ENCODE results near the gene CBX2.
A peak's percentile ranks its signal among the peaks of the same experiment; 100 is the strongest.

Gene CBX2

DNA sequence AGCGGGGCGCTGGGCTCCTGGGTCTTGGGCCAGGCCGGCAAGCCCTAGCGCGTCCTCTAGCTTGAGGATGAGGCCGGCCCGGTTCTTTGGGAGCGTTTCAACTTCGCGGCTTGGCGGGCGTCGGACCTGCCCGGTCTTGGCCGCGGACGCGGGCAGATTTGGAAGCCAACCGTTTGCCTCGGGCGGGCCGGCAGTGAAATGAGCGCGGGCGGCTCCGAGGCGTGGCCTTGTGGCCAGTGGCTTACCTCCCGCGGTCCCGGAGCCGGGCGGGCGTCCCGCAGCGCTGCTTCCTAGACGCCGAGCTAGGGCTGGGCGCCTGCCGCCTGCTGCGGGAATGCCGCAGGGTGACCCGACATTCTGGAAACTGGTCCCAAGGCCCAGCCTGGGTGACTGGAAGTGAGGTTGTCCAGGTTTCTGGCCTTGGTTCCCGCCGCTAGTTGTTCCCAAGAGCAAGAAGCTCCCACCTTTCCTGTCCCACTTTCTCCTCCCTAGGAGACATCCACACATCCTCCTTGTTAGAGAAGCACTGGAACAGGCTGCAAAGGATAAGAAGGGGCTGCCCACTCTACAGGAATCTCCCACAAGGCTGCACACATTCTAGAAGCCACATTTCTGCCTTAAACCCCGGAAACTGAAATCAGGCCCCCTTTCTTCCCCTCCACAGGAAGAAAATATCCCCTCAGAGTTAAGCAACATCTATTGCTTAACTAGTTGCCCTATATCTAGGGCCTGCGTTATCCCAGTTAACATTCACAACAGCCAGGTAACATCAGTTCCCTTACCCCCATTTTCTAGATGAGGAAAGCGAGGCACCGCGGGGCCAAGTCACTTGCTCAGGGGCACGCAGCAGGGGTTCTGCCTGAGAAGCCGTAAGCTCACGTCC, 23.4 kb downstream of the CBX2 start:
- peak; percentile 26 to 69 (median 68) for DNase-seq

DNA sequence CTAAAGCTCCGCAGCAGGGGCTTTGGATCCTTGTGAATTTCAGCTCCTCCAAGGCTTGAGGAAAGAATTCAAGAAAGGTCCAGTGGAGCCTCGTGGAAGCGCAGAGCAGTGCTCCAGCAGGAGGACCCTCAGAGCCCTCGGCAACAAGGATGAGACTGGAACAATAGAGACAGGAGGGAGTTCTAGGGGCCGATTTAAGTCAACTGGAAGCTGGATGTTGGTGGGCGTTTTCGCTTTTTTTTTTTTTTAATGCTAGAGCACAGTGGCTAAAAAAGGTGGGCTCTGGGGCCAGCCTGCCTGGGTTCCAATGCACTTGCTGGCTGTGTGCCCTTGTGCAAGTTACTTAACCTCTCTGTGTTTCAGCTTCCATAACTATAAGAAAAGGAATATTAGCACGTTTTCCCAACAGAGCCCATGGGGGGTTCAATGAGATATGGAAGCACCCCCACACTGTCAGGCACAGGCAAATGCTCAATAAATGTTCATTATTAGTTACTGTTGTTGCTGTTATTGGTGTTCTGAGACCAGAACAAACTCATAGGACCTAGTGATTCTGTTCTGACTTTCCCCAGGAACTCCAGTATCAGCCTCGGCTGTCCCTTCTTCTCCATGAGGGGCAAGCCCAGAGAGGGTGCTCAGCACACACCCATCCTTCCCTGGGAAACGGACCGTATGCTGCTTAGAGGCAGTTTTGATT, 24.2 kb downstream of the CBX2 start:
- DNase-seq: no peak

DNA sequence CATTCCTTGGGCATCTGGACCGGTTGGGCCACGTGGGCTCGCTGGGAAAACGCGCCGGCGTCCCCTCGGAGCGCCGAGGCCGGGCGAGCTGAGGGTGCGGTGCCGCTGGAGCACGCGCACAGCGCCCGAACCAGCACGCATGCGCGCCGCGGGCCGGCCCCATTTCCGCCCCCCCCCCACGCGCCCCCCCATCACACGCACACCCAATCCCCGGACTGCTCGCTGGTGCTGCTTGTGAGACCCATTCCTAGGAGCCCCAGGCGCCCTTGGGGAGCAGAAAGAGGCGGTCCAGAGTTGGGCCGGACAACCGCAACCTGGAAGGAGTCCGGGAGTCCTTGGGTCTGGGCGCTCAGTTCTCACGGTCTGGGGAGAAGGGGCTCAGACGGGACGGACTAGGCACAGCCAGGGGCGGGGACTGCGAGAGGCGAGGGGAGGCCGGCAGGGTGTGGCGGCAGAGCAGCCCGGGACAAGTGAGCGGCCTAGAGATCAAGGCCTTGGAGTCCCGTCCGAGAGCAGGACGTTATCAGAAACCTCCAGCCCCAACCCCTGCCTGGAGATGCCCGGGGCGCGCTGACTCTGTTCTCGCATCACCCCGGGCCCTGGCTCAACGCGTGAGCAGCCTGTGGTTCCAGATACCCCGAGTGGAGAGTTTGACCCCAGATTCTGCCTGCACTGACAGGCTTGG, 24.9 kb downstream of the CBX2 start:
- DNase-seq: peak in 2 of 3 experiments; percentile 53 to 65

DNA sequence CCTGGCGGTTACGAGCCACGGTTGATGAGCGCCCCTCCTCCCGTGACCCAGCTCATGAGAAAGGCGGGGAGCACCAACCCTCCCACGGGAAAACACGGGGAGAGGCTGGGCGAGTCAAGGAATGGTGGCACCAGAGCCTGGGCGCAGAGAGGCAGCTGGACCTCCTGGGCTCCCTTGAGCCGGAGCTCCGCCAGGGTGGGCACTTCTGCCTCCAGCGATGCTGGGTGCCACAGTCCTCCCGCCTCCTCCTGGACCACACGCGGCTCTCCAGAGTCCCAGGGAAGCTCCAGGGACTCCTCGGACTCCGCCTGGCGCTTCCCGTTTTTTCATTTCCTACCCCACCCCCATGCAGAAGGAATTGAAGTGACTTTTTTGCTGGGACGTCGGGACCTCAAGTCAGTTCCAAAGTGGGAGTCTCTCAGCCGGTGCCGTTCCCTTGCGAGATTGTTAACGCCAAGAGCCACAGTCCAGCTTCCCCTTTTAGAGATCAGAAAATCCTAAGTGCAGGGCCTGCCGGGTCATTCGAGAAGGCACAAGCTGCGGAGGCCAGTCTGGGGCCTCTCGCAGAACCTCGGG, 25.6 kb downstream of the CBX2 start:
- no peak for DNase-seq

DNA sequence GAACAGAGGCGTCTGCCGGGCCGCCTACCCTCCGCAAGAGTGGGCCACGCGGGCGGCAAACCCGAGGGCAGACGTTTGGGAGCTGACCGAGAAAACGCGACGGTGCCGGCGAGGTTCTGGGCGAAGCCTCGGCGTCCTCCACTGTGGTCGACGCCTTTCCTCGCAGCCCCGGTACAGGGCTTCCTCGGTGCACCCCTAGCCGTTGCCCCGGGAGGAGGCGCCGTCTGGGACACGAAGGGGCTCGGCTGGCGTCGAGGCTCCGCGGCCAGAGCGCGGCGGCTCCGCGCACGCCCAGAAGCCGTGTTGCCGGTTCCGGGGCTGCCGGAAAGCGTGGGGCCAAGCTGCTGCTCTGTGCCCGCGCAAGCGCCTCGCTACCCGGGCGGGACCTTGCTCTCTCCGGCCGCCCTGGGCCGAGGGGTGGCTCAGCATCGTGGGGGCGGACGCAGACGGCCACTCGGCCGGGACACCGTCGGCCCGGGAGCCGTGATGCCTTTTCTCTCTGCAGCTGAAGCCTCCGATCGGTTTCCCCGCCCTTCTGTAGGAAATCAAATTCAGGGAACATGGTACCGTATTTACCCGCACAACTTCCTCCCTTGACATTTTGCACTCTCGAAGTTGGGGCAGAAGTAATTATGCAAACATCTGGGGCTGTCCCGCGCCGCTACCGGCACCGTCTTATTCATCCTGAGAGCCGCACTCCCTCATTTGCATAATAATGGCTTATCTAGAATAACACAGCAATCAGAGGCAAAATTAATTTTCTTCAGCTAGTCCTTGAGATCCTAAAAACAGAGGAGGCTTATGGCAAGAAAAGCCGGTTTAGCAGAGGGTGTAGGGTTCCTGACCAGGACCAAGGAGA, 26.3 kb downstream of the CBX2 start:
- DNase-seq: no peak

DNA sequence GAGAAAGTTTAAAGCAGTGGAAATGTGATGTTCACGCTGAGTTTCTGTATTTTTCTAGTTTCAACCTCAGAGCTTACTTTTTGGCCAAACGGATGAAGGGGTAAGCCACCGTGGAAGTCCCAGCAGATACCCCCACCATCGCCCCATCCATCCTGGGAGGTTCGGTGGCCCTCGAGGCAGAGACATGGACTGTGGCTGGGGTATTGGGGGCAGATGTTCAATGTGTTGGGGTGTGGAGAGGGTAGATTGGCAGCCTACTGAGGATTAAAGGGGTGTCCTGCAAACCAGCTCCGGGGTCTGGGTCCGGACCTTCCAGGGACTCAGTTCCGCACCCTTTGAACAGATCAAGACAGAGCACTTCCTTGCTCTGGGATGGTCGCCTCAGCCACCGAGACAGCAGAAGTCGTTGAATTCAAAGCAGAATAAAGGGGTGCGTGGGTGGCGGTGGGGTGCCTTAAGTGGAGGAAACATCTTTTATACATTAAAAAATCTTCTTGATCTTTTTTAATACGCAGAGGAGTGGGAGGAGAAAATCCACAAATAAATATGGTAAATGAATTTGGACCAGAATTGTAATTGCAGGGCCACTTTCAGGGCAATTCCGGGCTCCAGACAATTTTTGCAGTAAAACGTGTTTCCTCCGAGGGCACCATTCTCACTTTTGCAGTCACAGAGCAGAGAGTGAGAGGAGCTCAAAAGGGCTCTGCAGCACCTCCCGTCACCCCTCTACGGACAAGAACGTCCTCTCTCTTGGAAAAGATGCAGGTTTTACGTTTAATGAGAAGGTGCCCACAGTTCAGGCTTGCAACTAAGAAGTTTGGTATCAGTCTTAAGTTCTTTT, 27.1 kb downstream of the CBX2 start:
- DNase-seq: no peak

DNA sequence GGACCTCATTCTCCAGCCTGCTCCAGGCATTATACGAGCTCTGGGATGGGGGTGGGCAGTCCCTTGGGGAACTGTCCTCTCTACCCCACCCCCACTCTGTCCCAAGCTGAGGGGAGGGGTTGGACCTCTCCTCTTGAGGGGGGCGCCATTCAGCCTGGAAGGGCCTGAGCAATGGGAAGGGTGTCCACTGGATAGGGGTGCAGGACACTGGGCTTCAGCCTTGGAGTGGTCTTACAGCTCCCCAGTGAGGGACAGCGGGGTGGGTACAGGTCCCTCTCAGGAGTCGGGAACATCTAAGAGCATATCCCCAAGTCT, 28.5 kb downstream of the CBX2 start:
- DNase-seq: no peak

DNA sequence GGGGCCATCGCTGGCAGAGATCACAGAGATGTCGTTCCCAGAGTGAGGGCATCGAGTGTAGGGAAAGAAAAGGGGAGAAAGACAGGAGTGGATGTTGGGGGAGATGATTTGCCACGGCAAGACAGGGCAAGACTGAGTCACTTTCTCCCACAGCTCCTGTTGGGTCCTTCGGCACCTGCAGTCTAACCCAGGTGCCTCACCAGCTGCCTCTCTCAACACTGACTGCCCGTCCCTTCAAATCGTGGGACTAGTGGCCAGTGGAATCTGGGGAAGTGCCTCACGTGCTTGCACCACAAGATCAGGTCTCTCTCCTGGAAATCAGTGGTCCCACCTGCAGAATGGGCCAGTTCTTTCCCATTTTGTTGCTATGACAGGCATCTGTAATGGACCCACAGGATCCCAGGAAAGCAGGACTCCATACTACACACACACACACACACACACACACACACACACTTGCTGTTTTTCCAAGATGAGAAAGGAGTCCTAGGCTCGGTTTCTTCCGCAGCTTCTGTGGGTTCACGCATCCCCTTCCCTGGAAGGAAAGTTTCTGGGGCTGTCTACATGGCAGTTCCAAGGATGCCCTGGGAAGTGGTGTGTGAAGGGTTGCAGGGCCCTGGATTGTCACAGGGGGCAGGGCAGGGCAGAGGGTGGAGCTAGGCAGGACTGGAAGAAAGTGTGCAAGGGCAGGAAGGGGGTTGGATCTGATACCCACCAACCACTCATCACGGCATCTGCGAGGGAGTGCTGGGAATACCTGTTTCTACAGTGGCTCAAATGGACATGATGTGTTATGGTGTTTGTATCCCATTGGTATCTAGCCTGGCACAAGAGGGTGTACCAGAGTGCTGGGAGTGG, 29.1 kb downstream of the CBX2 start:
- no peak for DNase-seq

DNA sequence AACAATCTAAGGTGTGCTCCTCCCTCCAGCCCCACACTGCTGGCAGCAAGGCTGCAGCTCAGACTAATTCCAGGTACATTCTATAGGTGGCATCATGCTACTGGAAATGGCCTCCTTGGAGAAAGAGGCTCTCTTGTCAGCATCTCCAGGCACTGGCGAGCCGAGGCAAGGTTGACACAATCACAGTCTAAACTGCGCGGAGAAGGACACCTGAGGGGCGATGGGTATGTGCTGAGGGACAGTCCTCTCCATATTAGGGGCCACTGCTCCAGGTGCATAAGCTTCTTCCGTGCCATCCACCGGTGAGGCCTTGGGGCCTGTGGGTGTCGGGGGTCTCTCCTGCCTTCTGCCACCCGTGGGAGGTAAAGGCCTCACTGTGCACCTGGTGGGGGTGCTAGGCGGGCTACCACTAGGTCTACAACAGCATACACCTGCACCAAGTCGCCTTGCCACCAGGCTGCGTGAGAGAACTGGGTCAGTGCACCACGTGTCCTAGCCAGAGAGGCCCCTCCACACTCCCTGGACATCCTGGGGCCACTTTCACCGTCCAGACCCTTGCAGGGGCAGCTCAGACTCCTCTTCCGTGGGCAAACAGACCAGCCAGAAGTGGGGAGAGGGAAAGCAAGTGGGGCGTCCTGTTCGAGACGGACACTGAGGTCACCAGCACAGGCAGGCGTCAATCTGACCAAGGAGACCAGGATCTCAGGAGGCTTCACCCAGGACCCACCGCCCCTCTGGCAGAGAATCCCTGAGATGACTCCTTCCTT, 31.0 kb downstream of the CBX2 start:
- DNase-seq: peak; percentile 55 to 80 (median 78)

DNA sequence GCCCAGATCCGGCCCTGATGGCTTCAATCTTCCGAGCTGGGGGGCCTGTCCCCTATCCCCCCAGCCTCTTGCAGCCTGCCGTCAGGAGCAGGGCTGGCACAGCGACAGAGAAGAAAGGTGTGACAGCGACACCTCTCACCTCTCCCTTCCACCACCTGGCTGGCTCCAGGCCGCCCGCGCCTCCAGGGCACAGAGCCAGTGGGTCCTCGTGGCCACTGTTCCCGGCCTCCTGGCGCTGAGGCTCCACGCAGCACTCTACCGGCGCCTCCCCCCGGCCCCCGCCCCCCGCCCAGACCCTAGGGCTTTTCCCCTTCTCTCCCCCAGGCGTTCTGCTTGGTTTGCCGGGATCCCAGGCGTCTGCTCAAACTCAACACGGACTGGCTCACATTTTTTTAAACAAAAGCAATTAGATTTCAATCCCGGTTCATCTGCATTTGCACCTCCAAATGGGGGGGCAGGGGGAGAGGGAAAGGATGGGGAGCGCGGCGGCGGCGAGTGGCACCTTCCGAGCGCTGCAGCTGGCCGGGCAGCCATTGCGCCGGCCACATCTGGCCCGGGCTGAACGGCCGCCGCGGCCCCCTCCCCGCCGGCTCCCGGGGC, 31.7 kb downstream of the CBX2 start:
- peak; percentile 23 to 78 (median 60) for DNase-seq

DNA sequence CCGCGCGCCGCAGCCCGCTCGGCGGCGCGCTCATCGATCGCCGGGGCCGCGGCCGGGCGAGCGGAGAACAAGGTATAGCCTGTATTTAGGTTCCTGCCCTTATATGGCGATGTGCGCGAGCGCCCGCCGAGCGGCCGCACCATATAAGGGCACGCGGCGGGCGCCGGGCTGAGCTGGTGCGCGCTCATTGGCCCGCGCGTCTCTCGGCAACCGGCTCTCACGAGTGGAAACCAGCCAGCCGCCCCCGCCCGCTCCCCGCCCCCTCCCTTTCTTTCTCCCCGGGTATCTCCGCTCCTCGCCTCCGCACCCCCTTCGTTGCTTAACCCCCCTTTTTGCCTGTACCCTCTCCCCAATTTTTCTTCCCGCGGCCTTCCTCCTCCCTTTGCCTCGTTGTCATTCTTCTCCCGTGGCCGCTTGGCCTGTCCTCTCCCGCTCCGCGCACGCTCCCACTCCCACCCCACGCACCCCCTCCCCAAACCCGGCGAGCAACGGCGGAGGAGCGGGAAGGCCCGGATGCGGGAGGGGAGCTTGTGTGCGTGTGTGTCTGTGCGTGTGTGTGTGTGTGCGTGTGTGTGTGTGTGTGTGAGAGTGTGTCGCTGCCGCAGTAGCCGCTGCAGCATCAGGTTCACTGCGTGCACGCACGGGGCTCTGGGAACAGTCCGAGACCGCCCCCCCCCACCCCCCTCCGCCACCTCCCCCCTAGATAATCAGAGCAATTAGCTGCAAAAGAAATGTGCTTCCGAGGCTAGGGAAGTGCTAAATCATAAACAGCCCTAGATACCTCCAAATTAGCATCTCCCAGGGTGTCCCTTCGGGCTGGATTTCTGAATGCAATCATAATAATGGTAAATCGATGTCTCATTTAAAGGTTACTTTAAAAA, 32.4 kb downstream of the CBX2 start:
- DNase-seq: peak; percentile 92 to 95 (median 94)

DNA sequence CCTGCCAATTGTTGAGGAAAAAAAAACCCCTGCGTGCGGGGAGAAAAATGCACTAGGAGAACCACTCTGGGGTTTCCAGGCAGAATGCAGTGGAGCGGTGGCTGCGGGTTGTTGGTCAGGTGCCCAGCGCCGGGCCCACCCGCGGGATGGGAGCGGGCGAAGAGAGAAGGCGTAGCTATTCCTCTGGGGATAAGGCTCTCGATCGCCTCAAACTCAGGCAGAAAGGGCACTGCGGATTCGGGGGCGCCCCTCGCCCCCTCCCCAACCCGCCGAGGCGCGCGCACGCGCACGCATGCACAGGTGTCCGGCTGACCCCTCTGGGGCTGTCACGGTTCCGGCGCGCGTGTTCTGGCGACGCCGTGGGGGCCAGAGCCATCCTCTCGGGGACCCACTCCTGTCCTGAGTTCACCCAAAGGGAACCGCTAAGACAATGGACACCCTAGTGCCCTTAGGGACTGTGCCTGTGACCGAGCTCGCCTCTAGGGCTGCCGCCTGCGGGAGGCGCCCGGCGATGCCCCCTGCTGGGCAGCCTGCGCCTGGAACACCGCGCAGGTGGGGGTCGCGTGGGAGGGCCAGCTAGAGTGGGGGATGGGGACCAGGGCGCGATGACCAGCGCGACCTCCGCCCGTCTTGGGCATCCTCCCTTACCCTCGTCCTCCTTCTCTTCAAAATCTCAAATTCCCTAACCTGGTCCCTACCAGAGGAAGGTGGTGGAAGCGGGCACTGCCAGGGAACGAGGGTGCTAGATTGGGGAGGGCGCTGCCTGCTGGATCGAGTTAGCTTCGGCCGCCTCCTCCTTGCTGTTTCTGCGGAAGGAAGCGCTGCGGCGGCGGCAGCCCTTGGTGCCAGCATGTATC, 33.3 kb downstream of the CBX2 start:
- peak; percentile 64 to 90 (median 84) for DNase-seq

DNA sequence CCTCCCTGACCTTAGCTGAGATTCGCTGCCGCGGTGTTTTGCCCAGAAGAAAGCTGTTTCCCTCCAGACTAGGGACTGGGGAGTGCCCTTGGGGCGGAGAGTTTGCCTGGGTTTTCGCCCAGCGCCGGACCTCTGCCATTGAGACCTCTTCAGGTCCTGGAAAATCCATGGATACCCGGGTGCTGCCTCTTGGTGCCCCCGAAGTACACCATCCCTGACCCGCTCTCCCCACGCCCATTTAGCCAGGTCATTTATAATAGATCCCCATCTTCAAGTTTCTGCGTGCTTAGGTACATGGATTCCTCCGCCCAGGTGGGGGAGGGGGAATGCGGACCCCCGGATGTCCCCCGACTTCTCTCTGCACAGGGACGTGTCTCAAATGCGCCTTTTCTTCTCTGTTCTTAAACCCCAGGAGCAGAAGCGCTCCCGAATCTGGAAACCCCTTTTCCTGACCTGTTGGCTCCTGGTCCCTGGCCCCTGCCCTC, 34.0 kb downstream of the CBX2 start:
- peak in 1 of 3 experiments; percentile 73 for DNase-seq

DNA sequence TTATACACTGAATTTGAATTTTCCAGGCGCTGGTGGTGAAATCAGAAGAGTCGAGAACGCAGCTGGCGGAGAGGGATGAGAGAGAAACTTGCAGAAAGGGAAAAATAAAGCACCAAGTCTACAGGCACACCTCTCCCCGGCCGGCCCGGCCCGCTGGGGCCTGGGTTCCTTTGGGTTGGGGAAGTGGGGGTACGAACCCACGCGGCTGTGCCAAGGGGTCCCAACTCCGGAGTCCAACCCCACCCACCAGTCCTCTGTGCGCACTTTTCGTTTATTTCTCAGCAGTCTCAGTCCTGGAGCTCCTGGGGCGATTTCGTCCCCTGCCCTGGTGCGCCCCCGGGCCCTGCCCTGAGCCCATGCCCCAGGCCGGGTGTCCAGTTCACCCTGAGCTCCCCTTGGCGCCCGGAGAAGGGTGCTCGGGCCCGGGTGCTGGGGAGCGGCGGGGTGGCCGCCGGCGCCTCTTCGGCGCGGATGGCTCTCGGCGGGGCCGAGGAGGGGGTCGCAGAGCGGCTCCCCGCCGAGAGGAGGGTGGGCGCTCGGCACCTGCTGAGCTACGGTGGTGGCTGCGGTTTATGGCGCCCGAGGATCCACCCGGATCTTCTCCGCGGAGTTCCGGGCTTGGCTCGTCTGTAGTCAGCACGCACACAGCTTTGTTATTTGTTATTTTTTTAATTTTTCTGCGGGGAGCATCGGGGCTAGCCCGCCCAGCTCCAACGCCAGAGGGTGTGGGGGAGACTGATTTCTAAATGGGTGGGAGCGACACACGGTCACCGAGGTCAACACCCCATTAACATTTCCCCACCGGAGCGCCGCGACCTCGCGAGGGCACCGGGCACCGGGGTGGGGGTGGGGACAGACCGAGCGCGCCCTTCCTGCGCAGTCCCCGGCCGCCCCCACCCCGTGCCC, 34.7 kb downstream of the CBX2 start:
- peak in 2 of 3 experiments; percentile 66 to 72 for DNase-seq

DNA sequence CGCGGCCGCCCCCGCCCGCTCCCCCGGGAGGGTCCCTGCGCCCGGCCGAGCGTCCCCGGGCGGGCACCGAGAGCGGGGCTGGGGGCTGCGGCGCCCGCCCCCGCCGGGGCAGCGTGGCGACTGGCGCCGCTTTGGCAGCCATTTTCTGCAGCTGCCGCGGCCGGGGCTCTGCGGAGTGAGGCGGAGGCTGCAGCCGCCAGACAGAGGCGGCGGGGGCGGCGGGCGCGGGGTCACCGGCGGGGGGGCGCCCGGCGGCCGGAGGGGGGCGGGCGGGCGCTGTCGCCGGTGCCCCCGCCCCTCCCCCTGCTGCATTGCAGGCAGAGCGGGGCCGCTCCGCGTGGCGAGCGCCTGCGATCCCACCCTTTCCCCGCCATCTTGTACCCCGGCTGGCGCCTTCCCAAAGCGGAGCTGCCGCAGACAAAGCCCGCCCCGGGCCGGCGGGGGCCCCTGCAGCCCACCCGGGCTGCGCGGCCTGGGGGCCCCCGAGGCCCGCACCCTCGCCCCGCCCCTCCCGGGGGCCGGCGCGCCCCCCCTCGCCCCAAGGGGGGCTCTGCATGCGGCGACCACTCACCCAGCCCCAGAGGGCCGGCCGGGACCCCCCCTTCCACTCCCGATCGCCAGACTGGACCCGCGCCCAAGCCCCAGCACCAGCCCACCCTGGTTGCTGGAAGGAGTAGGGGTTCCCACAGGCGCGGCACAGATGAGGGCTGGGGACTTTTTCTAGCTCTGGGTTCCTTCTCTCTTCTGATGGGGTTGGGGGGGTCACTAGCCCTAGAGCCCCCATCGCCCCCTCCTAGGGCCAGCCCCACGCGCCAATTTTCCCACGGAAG, 35.6 kb downstream of the CBX2 start:
- DNase-seq: peak; percentile 19 to 65 (median 58)

Measured in NCI-H1417 (cell line).